ENCODE measurements around the gene VPS8.

DNA sequence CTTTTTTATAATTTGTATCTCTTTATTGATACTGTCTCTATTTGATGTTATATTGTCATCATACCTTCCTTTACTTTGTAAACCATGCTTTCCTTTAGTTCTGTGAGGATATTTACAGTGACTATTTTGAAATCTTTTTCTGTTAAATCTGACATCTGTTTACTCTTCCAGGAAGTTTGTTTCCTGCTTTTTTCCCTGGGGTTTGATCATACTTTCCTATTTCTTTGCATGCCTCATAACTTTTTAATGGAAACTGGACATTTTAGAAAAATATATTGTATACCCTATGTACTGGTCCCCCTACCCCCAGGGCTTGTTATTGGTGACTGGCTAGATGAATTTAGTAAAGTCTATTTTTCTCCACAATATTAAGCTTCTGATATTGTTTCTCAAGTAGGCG is 225.8 kb downstream of the VPS8 start:
- no peak for TF ChIP-seq POLR2A (IDR thresholded peaks at IDR 0.05; ENCODE audit: low read depth, low read length)
- no peak for TF ChIP-seq POU2F2 (IDR thresholded peaks at IDR 0.05; ENCODE audit: low read depth, low read length)
- no peak for TF ChIP-seq POLR2AphosphoS5 (IDR thresholded peaks at IDR 0.05; ENCODE audit: low read depth, low read length)
- TF ChIP-seq TAF1 (IDR thresholded peaks at IDR 0.05; ENCODE audit: low read depth, low read length), result no peak
- no peak for TF ChIP-seq PAX5 (IDR thresholded peaks at IDR 0.05; ENCODE audit: insufficient read depth, low read length, severe bottlenecking)

All from GM12891 (cell line).